ENCODE measurements around the gene MERTK.

MERTK gene

DNA sequence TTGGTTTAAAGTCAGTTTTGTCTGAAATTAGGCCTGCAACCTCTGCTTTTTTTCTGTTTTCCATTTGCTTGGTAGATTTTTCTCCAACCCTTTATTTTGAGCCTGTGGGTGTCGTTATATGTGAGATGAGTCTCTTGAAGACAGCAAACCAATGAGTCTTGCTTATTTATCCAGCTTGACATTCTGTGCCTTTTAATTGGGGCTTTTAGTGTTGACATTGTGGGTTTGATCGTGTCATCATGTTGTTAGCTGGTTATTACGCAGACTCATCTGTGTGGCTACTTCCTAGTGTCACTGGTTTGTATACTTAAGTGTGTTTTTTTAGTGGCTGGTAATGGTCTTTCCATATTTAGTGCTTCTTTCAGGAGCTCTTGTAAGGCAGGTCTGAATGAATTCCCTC lies 175.5 kb downstream of the MERTK start:
- TF ChIP-seq SIN3A (IDR thresholded peaks at IDR 0.05; ENCODE audit: borderline replicate concordance, insufficient read depth, low read length) (no peak), POLR2AphosphoS5 (IDR thresholded peaks at IDR 0.05; ENCODE audit: low read depth, low read length) (no peak)
- TF ChIP-seq, protein P1, sequence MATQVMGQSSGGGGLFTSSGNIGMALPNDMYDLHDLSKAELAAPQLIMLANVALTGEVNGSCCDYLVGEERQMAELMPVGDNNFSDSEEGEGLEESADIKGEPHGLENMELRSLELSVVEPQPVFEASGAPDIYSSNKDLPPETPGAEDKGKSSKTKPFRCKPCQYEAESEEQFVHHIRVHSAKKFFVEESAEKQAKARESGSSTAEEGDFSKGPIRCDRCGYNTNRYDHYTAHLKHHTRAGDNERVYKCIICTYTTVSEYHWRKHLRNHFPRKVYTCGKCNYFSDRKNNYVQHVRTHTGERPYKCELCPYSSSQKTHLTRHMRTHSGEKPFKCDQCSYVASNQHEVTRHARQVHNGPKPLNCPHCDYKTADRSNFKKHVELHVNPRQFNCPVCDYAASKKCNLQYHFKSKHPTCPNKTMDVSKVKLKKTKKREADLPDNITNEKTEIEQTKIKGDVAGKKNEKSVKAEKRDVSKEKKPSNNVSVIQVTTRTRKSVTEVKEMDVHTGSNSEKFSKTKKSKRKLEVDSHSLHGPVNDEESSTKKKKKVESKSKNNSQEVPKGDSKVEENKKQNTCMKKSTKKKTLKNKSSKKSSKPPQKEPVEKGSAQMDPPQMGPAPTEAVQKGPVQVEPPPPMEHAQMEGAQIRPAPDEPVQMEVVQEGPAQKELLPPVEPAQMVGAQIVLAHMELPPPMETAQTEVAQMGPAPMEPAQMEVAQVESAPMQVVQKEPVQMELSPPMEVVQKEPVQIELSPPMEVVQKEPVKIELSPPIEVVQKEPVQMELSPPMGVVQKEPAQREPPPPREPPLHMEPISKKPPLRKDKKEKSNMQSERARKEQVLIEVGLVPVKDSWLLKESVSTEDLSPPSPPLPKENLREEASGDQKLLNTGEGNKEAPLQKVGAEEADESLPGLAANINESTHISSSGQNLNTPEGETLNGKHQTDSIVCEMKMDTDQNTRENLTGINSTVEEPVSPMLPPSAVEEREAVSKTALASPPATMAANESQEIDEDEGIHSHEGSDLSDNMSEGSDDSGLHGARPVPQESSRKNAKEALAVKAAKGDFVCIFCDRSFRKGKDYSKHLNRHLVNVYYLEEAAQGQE (IDR thresholded peaks at IDR 0.05; ENCODE audit: insufficient read depth in 1 of 2, low read depth in 2 of 2, low read length in 2 of 2): no peak

DNA sequence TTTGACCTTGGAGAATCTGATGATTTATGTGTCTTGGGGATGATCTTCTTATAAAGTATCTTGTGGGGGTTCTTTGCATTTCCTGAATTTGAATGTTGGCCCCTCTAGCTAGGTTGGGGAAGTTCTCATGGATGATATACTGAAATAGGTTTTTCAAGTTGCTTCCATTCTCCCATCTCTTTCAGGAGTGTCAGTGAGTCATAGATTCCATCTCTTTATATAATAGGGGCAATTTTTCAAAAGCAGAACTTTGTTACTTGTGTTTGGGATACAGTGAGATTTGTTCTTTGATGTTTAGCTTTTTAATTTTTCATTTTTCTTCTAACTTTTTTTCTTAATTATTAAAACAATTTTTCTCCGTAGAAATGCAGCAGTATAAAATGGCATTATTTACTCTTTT lies 176.1 kb downstream of the MERTK start:
- TF ChIP-seq, protein P1 (IDR thresholded peaks at IDR 0.05; ENCODE audit: insufficient read depth in 1 of 2, low read depth in 2 of 2, low read length in 2 of 2): no peak
- TF ChIP-seq SIN3A (IDR thresholded peaks at IDR 0.05; ENCODE audit: borderline replicate concordance, insufficient read depth, low read length) (no peak), TAF1 (IDR thresholded peaks at IDR 0.05; ENCODE audit: borderline replicate concordance, insufficient read depth, low read length) (no peak), FOXP2 (optimal IDR thresholded peaks at IDR 0.05; ENCODE audit: borderline replicate concordance, extremely low read depth, extremely low read length, insufficient read depth) (no peak), POLR2AphosphoS5 (IDR thresholded peaks at IDR 0.05; ENCODE audit: low read depth, low read length) (no peak)

DNA sequence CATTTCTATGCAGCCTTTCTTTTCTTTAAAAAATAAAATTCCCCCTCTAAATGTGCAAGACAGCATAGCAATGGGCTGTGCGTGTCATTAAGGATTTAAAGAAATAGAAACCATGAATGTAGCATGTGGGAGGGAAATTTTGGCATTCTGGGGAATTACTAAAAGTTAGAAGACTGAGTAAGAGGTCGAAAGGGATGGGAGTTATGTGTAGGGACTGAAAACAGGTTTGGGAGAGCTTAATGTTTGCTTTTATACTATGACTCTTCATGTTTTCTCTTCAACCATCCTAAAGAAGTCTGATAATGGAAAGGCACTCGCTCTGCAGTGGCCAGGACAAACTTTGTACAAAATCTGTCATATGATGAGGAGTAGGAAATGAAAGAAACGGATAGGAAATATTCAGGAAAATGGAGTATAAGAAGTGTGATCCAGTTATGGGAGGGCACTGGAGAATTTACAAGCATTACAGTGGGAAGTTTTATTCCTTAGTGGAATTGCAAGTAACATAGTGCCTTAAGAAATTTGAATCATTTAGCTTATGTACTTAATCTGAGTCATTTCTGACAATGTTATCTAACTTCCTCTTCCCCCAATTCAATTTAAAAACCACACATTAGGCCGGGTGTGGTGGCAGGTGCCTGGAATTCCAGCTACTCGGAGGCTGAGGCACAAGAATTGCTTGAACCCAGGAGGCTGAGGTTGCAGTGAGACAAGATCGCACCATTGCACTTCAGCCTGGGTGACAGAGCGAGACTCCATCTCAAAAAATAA lies 177.3 kb downstream of the MERTK start:
- TF ChIP-seq TAF1 (IDR thresholded peaks at IDR 0.05; ENCODE audit: borderline replicate concordance, insufficient read depth, low read length): no peak
- no peak for TF ChIP-seq SIN3A (IDR thresholded peaks at IDR 0.05; ENCODE audit: borderline replicate concordance, insufficient read depth, low read length)
- no peak for TF ChIP-seq FOXP2 (optimal IDR thresholded peaks at IDR 0.05; ENCODE audit: borderline replicate concordance, extremely low read depth, extremely low read length, insufficient read depth)
- no peak for TF ChIP-seq POLR2AphosphoS5 (IDR thresholded peaks at IDR 0.05; ENCODE audit: low read depth, low read length)
- TF ChIP-seq, protein P1 (IDR thresholded peaks at IDR 0.05; ENCODE audit: insufficient read depth in 1 of 2, low read depth in 2 of 2, low read length in 2 of 2): no peak

DNA sequence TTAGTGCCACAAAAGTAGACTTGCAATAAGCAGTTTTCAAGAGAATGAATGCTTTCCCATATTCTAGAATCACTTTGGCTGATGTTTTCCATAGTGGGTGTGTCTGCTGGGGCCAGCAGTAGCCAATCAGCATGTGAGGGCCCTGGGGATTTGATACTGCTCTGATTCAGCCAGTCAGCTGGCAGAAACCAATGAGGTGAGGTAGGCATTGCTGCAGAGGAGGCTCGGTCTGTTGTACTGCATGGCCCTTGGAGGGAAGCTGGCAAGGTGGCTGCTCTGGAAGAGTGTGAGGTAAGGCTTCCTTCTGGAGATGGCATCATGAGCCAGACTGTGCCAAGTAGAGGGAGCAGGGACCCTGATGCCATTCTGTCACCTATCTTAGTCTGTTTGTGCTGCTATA lies 179.4 kb downstream of the MERTK start:
- TF ChIP-seq TAF1 (IDR thresholded peaks at IDR 0.05; ENCODE audit: borderline replicate concordance, insufficient read depth, low read length) (no peak), POLR2AphosphoS5 (IDR thresholded peaks at IDR 0.05; ENCODE audit: low read depth, low read length) (no peak), FOXP2 (optimal IDR thresholded peaks at IDR 0.05; ENCODE audit: borderline replicate concordance, extremely low read depth, extremely low read length, insufficient read depth) (no peak), SIN3A (IDR thresholded peaks at IDR 0.05; ENCODE audit: borderline replicate concordance, insufficient read depth, low read length) (no peak)
- TF ChIP-seq, protein P1 (IDR thresholded peaks at IDR 0.05; ENCODE audit: insufficient read depth in 1 of 2, low read depth in 2 of 2, low read length in 2 of 2): no peak

Measured in PFSK-1 (cell line).